Spleen (tissue), 11 donors: ENCODE measurements around the gene SETBP1. TPM values are rescaled to one million over a fixed set of nuclear protein-coding genes. Genes with fewer than 3 reads are reported as not detected.

ENCODE experiments used
- DNase-seq: peaks from one replicate; pipeline ENCODE4 v3.0.0-alpha.2; 2020
- H3K27ac ChIP-seq, 8 donors: fragments of 200-600 bp; sonication (generic) in 7 of 8; 1 replicate in 4 of 8; 2 replicates in 4 of 8; pipeline versions ENCODE4 v1.5.0 to v1.8.0; 2016 to 2021; ENCODE audit warnings: inconsistent platforms in 4 of 8, mild to moderate bottlenecking in 4 of 8, moderate library complexity in 1 of 8
- H3K27me3 ChIP-seq, 7 donors: fragments of 200-600 bp; sonication (generic) in 6 of 7; replicated peaks in 1 of 7; 1 replicate in 4 of 7; 2 replicates in 3 of 7; pipeline versions ENCODE4 v1.5.0 to v1.8.0; 2016 to 2021; ENCODE audit warnings: inconsistent platforms in 3 of 7, mild to moderate bottlenecking in 1 of 7
- H3K36me3 ChIP-seq, 6 donors: fragments of 200-600 bp; sonication (generic) in 5 of 6; 1 replicate in 4 of 6; 2 replicates in 2 of 6; pipeline versions ENCODE4 v1.5.0 to v1.8.0; 2016 to 2021; ENCODE audit warnings: inconsistent platforms in 2 of 6
- H3K4me1 ChIP-seq, 6 donors: fragments of 200-600 bp; sonication (generic) in 5 of 6; 1 replicate in 3 of 6; 2 replicates in 3 of 6; pipeline versions ENCODE4 v1.5.0 to v1.8.0; 2016 to 2021; ENCODE audit warnings: inconsistent platforms in 3 of 6
- H3K4me3 ChIP-seq, 8 donors: fragments of 200-600 bp; sonication (generic) in 7 of 8; 1 replicate in 4 of 8; 2 replicates in 4 of 8; pipeline versions ENCODE4 v1.5.0 to v1.8.0; 2016 to 2021; ENCODE audit warnings: inconsistent platforms in 4 of 8, mild to moderate bottlenecking in 4 of 8, moderate library complexity in 2 of 8
- H3K9me3 ChIP-seq, 8 donors: fragments of 200-600 bp; sonication (generic) in 7 of 8; 1 replicate in 4 of 8; 2 replicates in 4 of 8; pipeline versions ENCODE4 v1.5.0 to v1.8.0; 2016 to 2021; ENCODE audit warnings: inconsistent platforms in 4 of 8
- CTCF ChIP-seq, 11 experiments: fragments of 200-600 bp in 7 of 11; fragments of 450-650 bp in 4 of 11; sonication (generic) in 4 of 11; IDR thresholded peaks in 8 of 11; conservative IDR thresholded peaks in 3 of 11; 1 replicate in 7 of 11; 2 replicates in 4 of 11; pipeline versions ENCODE4 v1.4.0 to v1.8.0; 2016 to 2021; ENCODE audit warnings: antibody characterized with exemption in 11 of 11, inconsistent platforms in 4 of 11, mild to moderate bottlenecking in 1 of 11
- POLR2A ChIP-seq, 3 donors: fragments of 450-650 bp; IDR thresholded peaks; one replicate each; pipeline ENCODE4 v1.5.1; 2017; ENCODE audit warnings: antibody characterized with exemption in 3 of 3, mild to moderate bottlenecking in 1 of 3
- POLR2AphosphoS5 ChIP-seq, 3 donors: sonication (generic); formaldehyde crosslinking; IDR thresholded peaks; one replicate each; pipeline ENCODE4 v1.5.1; 2017; ENCODE audit warnings: antibody characterized with exemption in 3 of 3
- WGBS, 5 donors: extraction: QIAGEN DNeasy Blood & Tissue Kit in 3 of 5; methylation state at CpG; one replicate each; pipeline versions ENCODE4 v1.1.5 to v1.1.7; 2013 to 2018; 5-methylcytosine and 5-hydroxymethylcytosine counted together
- intact Hi-C: fragments of 100-400 bp; cut with DNase I; formaldehyde crosslinking; loops from one replicate; pipeline ENCODE4 v1.15.0; 2023; ENCODE audit warnings: low total_unique reads
- polyA plus RNA-seq, 3 donors: library from polyadenylated mRNA; stranded (reverse); fragments of 200-250 nt; gene quantifications; one replicate each; pipeline ENCODE4 v1.2.1, GENCODE V29; 2013
- total RNA-seq, 7 donors: library from RNA; depleted of rRNA in 3 of 7; stranded (reverse); fragments of >200 nt in 3 of 7; fragmentation: NEBNext Ultra II Directional in 4 of 7; extraction: Animal tissue kit (Norgen Biotek cat#: 25700) in 4 of 7; gene quantifications; one replicate each; pipeline versions ENCODE4 v1.1.0 to v1.2.1, GENCODE V29; 2016 to 2021
- donor health status: healthy with polysubstance abuse.
- donor health status: DM: no; HTN: no; CAD: no; lungs with moderate emphysema.
- donor health status: DM: no; HTN: no; CAD: no.
- donor health status: Bipolar disorder and iron deficiency.
- donor health status: healthy.
- donor health status: DM: no; HTN: no; CAD: no.
- donor health status: DM: yes; HTN: yes; CAD: no.

The SETBP1 gene
- total and polyA plus RNA-seq, 10 donors, result 2.0 to 50.7 (median 33.1) TPM

- H3K4me1 ChIP-seq, result peaks cover 0 to 12% (median 0%) of the 10 kb centered on the region in 6 donors
- intact Hi-C loops, result no loop called here
- H3K36me3 ChIP-seq, result no peaks in the 10 kb centered on the region
- no peak overlapping the region for H3K27ac ChIP-seq
- 81 to 95% (median 86%) methylated on average over 2 to 3 of the region's 3 CpGs for WGBS, 5 donors
- TF ChIP-seq POLR2AphosphoS5 (IDR thresholded peaks at IDR 0.05) (no peak), CTCF (IDR thresholded peaks at IDR 0.05 in 8 of 11, conservative IDR thresholded peaks at IDR 0.05 in 3 of 11) (peak in 1 of 11 experiments; percentile 18), POLR2A (IDR thresholded peaks at IDR 0.05) (no peak)
- no peak for DNase-seq
- no peak overlapping the region for H3K4me3 ChIP-seq
- no peaks in the 10 kb centered on the region for H3K27me3 ChIP-seq
- H3K9me3 ChIP-seq, result peaks cover 0 to 5% (median 0%) of the 10 kb centered on the region in 8 donors
Observed at GRCh38 chr18:45026162-45026561, 345.5 kb downstream of the SETBP1 start.

- no peak overlapping the region for H3K27ac ChIP-seq
- no peak for TF ChIP-seq CTCF (IDR thresholded peaks at IDR 0.05 in 8 of 11, conservative IDR thresholded peaks at IDR 0.05 in 3 of 11)
- no peaks in the 10 kb centered on the region for H3K27me3 ChIP-seq
- H3K4me3 ChIP-seq, result no peak overlapping the region
- H3K9me3 ChIP-seq, result no peaks in the 10 kb centered on the region
- intact Hi-C loops, result no loop called here
- H3K4me1 ChIP-seq, result no peaks in the 10 kb centered on the region
- DNase-seq, result no peak
- WGBS, 5 donors, result 71 to 83% (median 78%) methylated on average over 8 of the region's 8 CpGs
- H3K36me3 ChIP-seq, result peaks cover 0 to 14% (median 0%) of the 10 kb centered on the region in 6 donors
Observed at GRCh38 chr18:45034179-45034578, 353.5 kb downstream of the SETBP1 start.

GRCh38 chr18:45037618-45038017, 356.9 kb downstream of the SETBP1 start:
- Histone ChIP-seq H3K4me3 (no peak overlapping the region), H3K36me3 (peaks cover 0 to 25% (median 0%) of the 10 kb centered on the region in 6 donors), H3K9me3 (no peaks in the 10 kb centered on the region), H3K27ac (no peak overlapping the region), H3K27me3 (no peaks in the 10 kb centered on the region), H3K4me1 (no peaks in the 10 kb centered on the region)
- no peak for TF ChIP-seq CTCF (IDR thresholded peaks at IDR 0.05 in 8 of 11, conservative IDR thresholded peaks at IDR 0.05 in 3 of 11)
- no peak for TF ChIP-seq POLR2AphosphoS5 (IDR thresholded peaks at IDR 0.05)
- no peak for TF ChIP-seq POLR2A (IDR thresholded peaks at IDR 0.05)
- 88 to 93% (median 92%) methylated on average over 2 of the region's 2 CpGs for WGBS, 5 donors
- intact Hi-C loops, result no loop called here
- DNase-seq, result no peak

GRCh38 chr18:45039376-45039775, 358.7 kb downstream of the SETBP1 start:
- Histone ChIP-seq H3K27ac (no peak overlapping the region), H3K4me3 (no peak overlapping the region), H3K36me3 (peaks cover 0 to 25% (median 0%) of the 10 kb centered on the region in 6 donors), H3K9me3 (no peaks in the 10 kb centered on the region), H3K4me1 (no peaks in the 10 kb centered on the region), H3K27me3 (no peaks in the 10 kb centered on the region)
- no peak for DNase-seq
- WGBS, 5 donors, result 75 to 87% (median 82%) methylated on average over 5 of the region's 5 CpGs
- intact Hi-C loops, result no loop called here
- TF ChIP-seq POLR2A (IDR thresholded peaks at IDR 0.05) (no peak), POLR2AphosphoS5 (IDR thresholded peaks at IDR 0.05) (no peak), CTCF (IDR thresholded peaks at IDR 0.05 in 8 of 11, conservative IDR thresholded peaks at IDR 0.05 in 3 of 11) (no peak)
